ENCODE data around the gene KIF13A. TPM values are rescaled to one million over a fixed set of nuclear protein-coding genes. Genes with fewer than 3 reads are reported as not detected.
A peak's percentile ranks its signal among the peaks of the same experiment; 100 is the strongest.

The KIF13A gene
- total RNA-seq (10 to 100 TPM; 13.7 to 28.1 TPM), polyA plus RNA-seq (1 to 10 TPM; 4.3 to 7.5 TPM)

DNA sequence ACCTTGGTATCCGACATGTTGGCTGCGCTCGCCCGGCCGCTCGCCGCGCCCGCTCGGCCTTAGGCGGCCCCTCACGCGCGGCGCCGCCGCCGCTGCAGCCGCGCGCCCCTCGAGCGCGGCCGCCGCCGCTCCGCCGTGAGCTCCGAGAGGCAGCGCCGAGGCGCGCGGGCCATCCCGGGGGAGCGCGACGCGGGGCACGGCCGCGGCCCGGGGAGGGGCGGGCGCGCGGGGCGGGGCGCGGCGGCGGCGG is at the start of gene KIF13A:
Gene KIF13A, minus strand, starts transcription at position 189 of the 250 bp plus-strand sequence. Its CDS starts 172 bp downstream, at position 17.
- TF ChIP-seq EGR1 (IDR thresholded peaks at IDR 0.05; ENCODE audit: low read depth in 2 of 2), result no peak
- no peak for TF ChIP-seq SP1 (IDR thresholded peaks at IDR 0.05)
- no peak for TF ChIP-seq FOXA2 (IDR thresholded peaks at IDR 0.05)
- TF ChIP-seq RAD21 (IDR thresholded peaks at IDR 0.05), result no peak
- TF ChIP-seq, protein P1, sequence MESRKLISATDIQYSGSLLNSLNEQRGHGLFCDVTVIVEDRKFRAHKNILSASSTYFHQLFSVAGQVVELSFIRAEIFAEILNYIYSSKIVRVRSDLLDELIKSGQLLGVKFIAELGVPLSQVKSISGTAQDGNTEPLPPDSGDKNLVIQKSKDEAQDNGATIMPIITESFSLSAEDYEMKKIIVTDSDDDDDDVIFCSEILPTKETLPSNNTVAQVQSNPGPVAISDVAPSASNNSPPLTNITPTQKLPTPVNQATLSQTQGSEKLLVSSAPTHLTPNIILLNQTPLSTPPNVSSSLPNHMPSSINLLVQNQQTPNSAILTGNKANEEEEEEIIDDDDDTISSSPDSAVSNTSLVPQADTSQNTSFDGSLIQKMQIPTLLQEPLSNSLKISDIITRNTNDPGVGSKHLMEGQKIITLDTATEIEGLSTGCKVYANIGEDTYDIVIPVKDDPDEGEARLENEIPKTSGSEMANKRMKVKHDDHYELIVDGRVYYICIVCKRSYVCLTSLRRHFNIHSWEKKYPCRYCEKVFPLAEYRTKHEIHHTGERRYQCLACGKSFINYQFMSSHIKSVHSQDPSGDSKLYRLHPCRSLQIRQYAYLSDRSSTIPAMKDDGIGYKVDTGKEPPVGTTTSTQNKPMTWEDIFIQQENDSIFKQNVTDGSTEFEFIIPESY (IDR thresholded peaks at IDR 0.05), result no peak
- no peak for TF ChIP-seq HNF4A (conservative IDR thresholded peaks at IDR 0.05)

DNA sequence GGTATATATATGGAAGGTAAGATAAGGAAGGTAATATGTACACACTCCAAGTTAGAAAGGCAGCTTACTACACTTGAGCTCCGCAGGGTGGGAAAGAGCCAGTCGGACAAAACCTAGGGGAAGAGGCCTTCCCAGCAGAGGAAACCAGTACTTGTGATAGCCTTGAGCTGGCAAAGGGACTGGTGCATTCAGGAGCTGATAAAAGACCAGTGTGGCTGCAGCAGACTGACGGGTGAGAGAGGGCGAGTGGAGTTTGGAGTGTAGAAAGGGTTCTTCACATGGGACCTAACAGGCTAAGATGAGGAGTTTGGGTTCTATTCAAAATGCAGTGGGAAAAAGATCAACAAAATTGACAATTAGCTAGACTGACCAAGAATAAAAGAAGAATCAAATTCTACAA is 49.3 kb upstream of the KIF13A start:
- no peak for DNase-seq (ENCODE audit: low spot score)
- no peak overlapping the region for H3K9ac ChIP-seq (ENCODE audit: low read depth in 1 of 2, low read length in 2 of 2)
- H3K27ac ChIP-seq (ENCODE audit: low read depth in 1 of 2, low read length in 2 of 2), result no peak overlapping the region
- peaks cover 0 to 3% (median under 1%) of the 10 kb centered on the region in 4 donors for H3K9me3 ChIP-seq (ENCODE audit: control insufficient read depth in 4 of 4, low read length in 3 of 4)
- H3K4me1 ChIP-seq (ENCODE audit: control insufficient read depth in 4 of 4, insufficient read depth in 4 of 4, low read length in 3 of 4), result peaks cover 0 to 1% (median 0%) of the 10 kb centered on the region in 4 donors
- H3K4me3 ChIP-seq (ENCODE audit: low read depth in 1 of 3, low read length in 3 of 3), result no peak overlapping the region
- H3K27me3 ChIP-seq (ENCODE audit: control insufficient read depth in 4 of 4, insufficient read depth in 4 of 4, low read length in 3 of 4), result no peaks in the 10 kb centered on the region
- H3K36me3 ChIP-seq (ENCODE audit: control insufficient read depth in 4 of 4, insufficient read depth in 3 of 4, low read depth in 1 of 4, low read length in 3 of 4), result no peaks in the 10 kb centered on the region
- no peak for TF ChIP-seq SP1 (IDR thresholded peaks at IDR 0.05)
- WGBS, result 90% methylated on average over 4 of the region's 4 CpGs

More for the DNA sequence above, at the start of gene KIF13A:
- Histone ChIP-seq H3K27me3 (ENCODE audit: control insufficient read depth in 4 of 4, insufficient read depth in 4 of 4, low read length in 3 of 4) (no peaks in the 10 kb centered on the region), H3K4me3 (ENCODE audit: low read depth in 1 of 3, low read length in 3 of 3) (peak within 1 kb of the TSS; percentile 61 to 97 (median 78)), H3K36me3 (ENCODE audit: control insufficient read depth in 4 of 4, insufficient read depth in 3 of 4, low read depth in 1 of 4, low read length in 3 of 4) (no peaks in the 10 kb centered on the region), H3K9ac (ENCODE audit: low read depth in 1 of 2, low read length in 2 of 2) (peak within 1 kb of the TSS; percentile 51 to 57), H3K27ac (ENCODE audit: low read depth in 1 of 2, low read length in 2 of 2) (peak within 1 kb of the TSS; percentile 84 to 91), H3K4me1 (ENCODE audit: control insufficient read depth in 4 of 4, insufficient read depth in 4 of 4, low read length in 3 of 4) (peaks cover 2 to 35% (median 24%) of the 10 kb centered on the region in 4 donors), H3K9me3 (ENCODE audit: control insufficient read depth in 4 of 4, low read length in 3 of 4) (no peaks in the 10 kb centered on the region)
- WGBS, result under 1% methylated on average over 54 of the region's 54 CpGs
- no peak for DNase-seq (ENCODE audit: low spot score)

DNA sequence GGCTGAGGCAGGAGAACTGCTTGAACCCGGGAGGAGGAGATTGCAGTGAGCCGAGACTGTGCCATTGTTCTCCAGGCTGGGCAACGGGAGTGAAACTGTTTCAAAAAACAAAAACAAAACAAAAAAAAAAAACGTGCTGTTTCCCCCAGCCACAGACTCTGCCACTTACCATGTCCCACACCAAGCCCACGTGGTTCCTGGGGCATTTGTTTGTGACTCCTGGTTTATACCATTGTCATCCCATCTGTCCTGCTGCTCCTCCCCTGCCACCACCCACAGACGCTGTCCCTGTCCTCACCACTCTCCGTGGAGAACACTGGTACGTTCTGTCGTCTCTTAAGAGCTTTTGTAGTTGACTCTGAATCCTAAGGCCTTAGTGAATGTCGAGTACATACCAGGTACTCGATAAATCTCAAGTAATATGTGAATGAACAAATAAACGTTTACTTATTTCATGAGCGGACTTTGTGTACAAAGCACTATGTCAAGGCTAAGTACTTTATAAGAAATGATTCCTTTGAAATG is 48.0 kb upstream of the KIF13A start:
- Histone ChIP-seq H3K27ac (ENCODE audit: low read depth in 1 of 2, low read length in 2 of 2) (no peak overlapping the region), H3K9me3 (ENCODE audit: control insufficient read depth in 4 of 4, low read length in 3 of 4) (peaks cover 0 to 3% (median under 1%) of the 10 kb centered on the region in 4 donors), H3K9ac (ENCODE audit: low read depth in 1 of 2, low read length in 2 of 2) (no peak overlapping the region), H3K4me1 (ENCODE audit: control insufficient read depth in 4 of 4, insufficient read depth in 4 of 4, low read length in 3 of 4) (peaks cover 0 to 1% (median 0%) of the 10 kb centered on the region in 4 donors), H3K27me3 (ENCODE audit: control insufficient read depth in 4 of 4, insufficient read depth in 4 of 4, low read length in 3 of 4) (no peaks in the 10 kb centered on the region), H3K36me3 (ENCODE audit: control insufficient read depth in 4 of 4, insufficient read depth in 3 of 4, low read depth in 1 of 4, low read length in 3 of 4) (no peaks in the 10 kb centered on the region), H3K4me3 (ENCODE audit: low read depth in 1 of 3, low read length in 3 of 3) (no peak overlapping the region)
- WGBS, result 85% methylated on average over 13 of the region's 13 CpGs
- no peak for TF ChIP-seq FOXA2 (IDR thresholded peaks at IDR 0.05)
- no peak for TF ChIP-seq TAF1 (conservative IDR thresholded peaks at IDR 0.05)
- no peak for TF ChIP-seq HNF4G (IDR thresholded peaks at IDR 0.05)
- no peak for TF ChIP-seq RAD21 (IDR thresholded peaks at IDR 0.05)
- no peak for TF ChIP-seq YY1 (IDR thresholded peaks at IDR 0.05)
- TF ChIP-seq RXRA (IDR thresholded peaks at IDR 0.05), result no peak
- TF ChIP-seq, protein P2, sequence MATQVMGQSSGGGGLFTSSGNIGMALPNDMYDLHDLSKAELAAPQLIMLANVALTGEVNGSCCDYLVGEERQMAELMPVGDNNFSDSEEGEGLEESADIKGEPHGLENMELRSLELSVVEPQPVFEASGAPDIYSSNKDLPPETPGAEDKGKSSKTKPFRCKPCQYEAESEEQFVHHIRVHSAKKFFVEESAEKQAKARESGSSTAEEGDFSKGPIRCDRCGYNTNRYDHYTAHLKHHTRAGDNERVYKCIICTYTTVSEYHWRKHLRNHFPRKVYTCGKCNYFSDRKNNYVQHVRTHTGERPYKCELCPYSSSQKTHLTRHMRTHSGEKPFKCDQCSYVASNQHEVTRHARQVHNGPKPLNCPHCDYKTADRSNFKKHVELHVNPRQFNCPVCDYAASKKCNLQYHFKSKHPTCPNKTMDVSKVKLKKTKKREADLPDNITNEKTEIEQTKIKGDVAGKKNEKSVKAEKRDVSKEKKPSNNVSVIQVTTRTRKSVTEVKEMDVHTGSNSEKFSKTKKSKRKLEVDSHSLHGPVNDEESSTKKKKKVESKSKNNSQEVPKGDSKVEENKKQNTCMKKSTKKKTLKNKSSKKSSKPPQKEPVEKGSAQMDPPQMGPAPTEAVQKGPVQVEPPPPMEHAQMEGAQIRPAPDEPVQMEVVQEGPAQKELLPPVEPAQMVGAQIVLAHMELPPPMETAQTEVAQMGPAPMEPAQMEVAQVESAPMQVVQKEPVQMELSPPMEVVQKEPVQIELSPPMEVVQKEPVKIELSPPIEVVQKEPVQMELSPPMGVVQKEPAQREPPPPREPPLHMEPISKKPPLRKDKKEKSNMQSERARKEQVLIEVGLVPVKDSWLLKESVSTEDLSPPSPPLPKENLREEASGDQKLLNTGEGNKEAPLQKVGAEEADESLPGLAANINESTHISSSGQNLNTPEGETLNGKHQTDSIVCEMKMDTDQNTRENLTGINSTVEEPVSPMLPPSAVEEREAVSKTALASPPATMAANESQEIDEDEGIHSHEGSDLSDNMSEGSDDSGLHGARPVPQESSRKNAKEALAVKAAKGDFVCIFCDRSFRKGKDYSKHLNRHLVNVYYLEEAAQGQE (IDR thresholded peaks at IDR 0.05), result no peak
- TF ChIP-seq, protein P3, sequence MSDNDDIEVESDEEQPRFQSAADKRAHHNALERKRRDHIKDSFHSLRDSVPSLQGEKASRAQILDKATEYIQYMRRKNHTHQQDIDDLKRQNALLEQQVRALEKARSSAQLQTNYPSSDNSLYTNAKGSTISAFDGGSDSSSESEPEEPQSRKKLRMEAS (IDR thresholded peaks at IDR 0.05), result no peak
- no peak for TF ChIP-seq SP1 (IDR thresholded peaks at IDR 0.05)
- TF ChIP-seq, protein P4, sequence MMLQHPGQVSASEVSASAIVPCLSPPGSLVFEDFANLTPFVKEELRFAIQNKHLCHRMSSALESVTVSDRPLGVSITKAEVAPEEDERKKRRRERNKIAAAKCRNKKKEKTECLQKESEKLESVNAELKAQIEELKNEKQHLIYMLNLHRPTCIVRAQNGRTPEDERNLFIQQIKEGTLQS (IDR thresholded peaks at IDR 0.05), result no peak
- TF ChIP-seq EGR1 (IDR thresholded peaks at IDR 0.05; ENCODE audit: low read depth in 2 of 2), result no peak
- no peak for TF ChIP-seq HNF4A (conservative IDR thresholded peaks at IDR 0.05)
- TF ChIP-seq FOXA1 (IDR thresholded peaks at IDR 0.05), result no peak
- TF ChIP-seq, protein P1 (IDR thresholded peaks at IDR 0.05), result no peak
- no peak for TF ChIP-seq NR2F2 (IDR thresholded peaks at IDR 0.05)
- no peak for DNase-seq (ENCODE audit: low spot score)
